ENCODE measurements around the gene HNRNPA1L2. TPM values are rescaled to one million over a fixed set of nuclear protein-coding genes. Genes with fewer than 3 reads are reported as not detected.
"Not testable (repeated sequence)": the region's sequence is repeated elsewhere in the genome, so short reads cannot be mapped to it uniquely, and the experiment has no call there.

Gene HNRNPA1L2
- polyA plus RNA-seq, 3 donors: 0.79 to 6.8 (median 1.5) TPM

DNA sequence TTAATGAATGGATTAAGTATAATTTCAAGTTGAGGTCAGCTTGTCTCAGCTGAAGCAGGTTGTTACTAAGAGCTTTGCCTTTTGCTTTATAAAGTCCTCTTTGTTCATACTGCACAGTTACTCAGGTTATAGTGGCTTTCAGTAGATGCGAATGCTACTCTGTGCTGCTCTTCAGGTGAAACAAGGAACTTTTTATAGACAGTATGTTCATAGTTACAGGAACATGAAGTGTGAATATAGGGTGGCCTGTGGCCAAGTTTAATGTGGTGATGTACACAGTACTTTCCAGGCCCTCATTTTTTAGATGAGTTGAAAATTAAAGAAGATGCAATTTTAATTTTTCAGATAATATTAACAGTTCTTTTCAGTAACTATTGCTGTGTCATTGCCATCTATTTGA is 31.2 kb downstream of the HNRNPA1L2 start:
- Histone ChIP-seq H3K79me2 (ENCODE audit: insufficient read depth, low read length) (no peaks in the 10 kb centered on the region), H4K20me1 (ENCODE audit: insufficient read depth, low read length) (peaks cover 12% of the 10 kb centered on the region), H3K36me3 (replicated peaks in 1 of 2; ENCODE audit: control insufficient read depth in 1 of 2, insufficient read depth in 2 of 2, low read length in 2 of 2) (peaks cover 67 to 98% of the 10 kb centered on the region in 2 donors), H3K4me1 (ENCODE audit: control insufficient read depth in 1 of 2, insufficient read depth in 2 of 2, low read length in 2 of 2) (no peaks in the 10 kb centered on the region), H3K9ac (ENCODE audit: insufficient read depth, low read length, poor library complexity, severe bottlenecking) (no peak overlapping the region), H3K9me3 (replicated peaks in 1 of 2; ENCODE audit: control insufficient read depth in 1 of 2, insufficient read depth in 1 of 2, low read length in 2 of 2) (no peaks in the 10 kb centered on the region), H3K27me3 (ENCODE audit: control insufficient read depth in 2 of 2, insufficient read depth in 2 of 2, low read length in 2 of 2) (no peaks in the 10 kb centered on the region), H2AFZ (ENCODE audit: insufficient read depth, low read depth, low read length, poor library complexity, severe bottlenecking) (no peak overlapping the region), H3K27ac (ENCODE audit: low read depth in 1 of 2, low read length in 2 of 2) (no peak overlapping the region), H3K4me3 (replicated peaks in 1 of 3; ENCODE audit: low read depth in 2 of 3, low read length in 3 of 3) (no peak overlapping the region), H3K4me2 (replicated peaks; ENCODE audit: extremely low read depth, low read length, poor library complexity, severe bottlenecking) (no peak overlapping the region)
- H3K4me3 Mint-ChIP-seq: no peak overlapping the region
- intact Hi-C loops (cut with micrococcal nuclease): no loop called here
- H3K27ac Mint-ChIP-seq: no peak overlapping the region
- no peak for DNase-seq
- WGBS (ENCODE audit: insufficient coverage): no CpG with 5 or more reads among the region's 1 CpG
- H3K4me1 Mint-ChIP-seq: no peaks in the 10 kb centered on the region
- peaks cover 64 to 73% of the 10 kb centered on the region in 2 donors for H3K36me3 Mint-ChIP-seq
- TF ChIP-seq, protein P1, sequence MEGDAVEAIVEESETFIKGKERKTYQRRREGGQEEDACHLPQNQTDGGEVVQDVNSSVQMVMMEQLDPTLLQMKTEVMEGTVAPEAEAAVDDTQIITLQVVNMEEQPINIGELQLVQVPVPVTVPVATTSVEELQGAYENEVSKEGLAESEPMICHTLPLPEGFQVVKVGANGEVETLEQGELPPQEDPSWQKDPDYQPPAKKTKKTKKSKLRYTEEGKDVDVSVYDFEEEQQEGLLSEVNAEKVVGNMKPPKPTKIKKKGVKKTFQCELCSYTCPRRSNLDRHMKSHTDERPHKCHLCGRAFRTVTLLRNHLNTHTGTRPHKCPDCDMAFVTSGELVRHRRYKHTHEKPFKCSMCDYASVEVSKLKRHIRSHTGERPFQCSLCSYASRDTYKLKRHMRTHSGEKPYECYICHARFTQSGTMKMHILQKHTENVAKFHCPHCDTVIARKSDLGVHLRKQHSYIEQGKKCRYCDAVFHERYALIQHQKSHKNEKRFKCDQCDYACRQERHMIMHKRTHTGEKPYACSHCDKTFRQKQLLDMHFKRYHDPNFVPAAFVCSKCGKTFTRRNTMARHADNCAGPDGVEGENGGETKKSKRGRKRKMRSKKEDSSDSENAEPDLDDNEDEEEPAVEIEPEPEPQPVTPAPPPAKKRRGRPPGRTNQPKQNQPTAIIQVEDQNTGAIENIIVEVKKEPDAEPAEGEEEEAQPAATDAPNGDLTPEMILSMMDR (IDR thresholded peaks at IDR 0.05): no peak
- no peaks in the 10 kb centered on the region for H3K9me3 Mint-ChIP-seq
- H3K27me3 Mint-ChIP-seq (ENCODE audit: low read depth in 3 of 3): no peaks in the 10 kb centered on the region

DNA sequence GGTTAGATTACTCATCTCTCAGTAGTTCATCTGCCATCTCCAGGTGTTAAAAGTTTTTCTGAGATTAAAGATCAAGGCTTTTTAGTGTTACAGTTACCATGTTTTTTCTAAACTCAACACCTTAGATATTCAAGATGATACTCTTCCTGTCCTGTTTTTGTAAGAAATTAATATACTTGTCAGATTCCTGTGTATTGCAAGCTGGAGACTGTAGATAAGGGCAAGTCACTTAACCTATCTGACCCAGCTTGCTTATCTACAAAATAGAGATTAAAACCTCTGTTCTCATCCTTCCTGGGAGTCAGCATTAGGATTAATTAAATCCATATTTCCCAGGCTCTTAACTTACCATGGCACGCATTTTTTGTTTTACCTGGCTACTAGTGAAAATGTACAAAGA is 35.6 kb downstream of the HNRNPA1L2 start:
- no CpG with 5 or more reads among the region's 1 CpG for WGBS (ENCODE audit: insufficient coverage)
- H2AFZ ChIP-seq (ENCODE audit: insufficient read depth, low read depth, low read length, poor library complexity, severe bottlenecking): no peak overlapping the region
- H3K27me3 ChIP-seq (ENCODE audit: control insufficient read depth in 2 of 2, insufficient read depth in 2 of 2, low read length in 2 of 2): no peaks in the 10 kb centered on the region
- DNase-seq: no peak
- no peaks in the 10 kb centered on the region for H3K27me3 Mint-ChIP-seq (ENCODE audit: low read depth in 3 of 3)
- H3K4me1 Mint-ChIP-seq: no peaks in the 10 kb centered on the region
- H3K4me2 ChIP-seq (replicated peaks; ENCODE audit: extremely low read depth, low read length, poor library complexity, severe bottlenecking): no peak overlapping the region
- H4K20me1 ChIP-seq (ENCODE audit: insufficient read depth, low read length): peaks cover 12% of the 10 kb centered on the region
- intact Hi-C loops (cut with micrococcal nuclease): no loop called here
- H3K27ac Mint-ChIP-seq: no peak overlapping the region
- H3K79me2 ChIP-seq (ENCODE audit: insufficient read depth, low read length): no peaks in the 10 kb centered on the region
- peaks cover 66 to 88% of the 10 kb centered on the region in 2 donors for H3K36me3 Mint-ChIP-seq
- TF ChIP-seq, protein P1 (IDR thresholded peaks at IDR 0.05): no peak
- H3K4me1 ChIP-seq (ENCODE audit: control insufficient read depth in 1 of 2, insufficient read depth in 2 of 2, low read length in 2 of 2): no peaks in the 10 kb centered on the region
- no peak overlapping the region for H3K9ac ChIP-seq (ENCODE audit: insufficient read depth, low read length, poor library complexity, severe bottlenecking)
- H3K9me3 ChIP-seq (replicated peaks in 1 of 2; ENCODE audit: control insufficient read depth in 1 of 2, insufficient read depth in 1 of 2, low read length in 2 of 2): no peaks in the 10 kb centered on the region
- no peak overlapping the region for H3K4me3 Mint-ChIP-seq
- no peak overlapping the region for H3K4me3 ChIP-seq (replicated peaks in 1 of 3; ENCODE audit: low read depth in 2 of 3, low read length in 3 of 3)
- H3K9me3 Mint-ChIP-seq: no peaks in the 10 kb centered on the region
- H3K27ac ChIP-seq (ENCODE audit: low read depth in 1 of 2, low read length in 2 of 2): no peak overlapping the region
- peaks cover 81 to 97% of the 10 kb centered on the region in 2 donors for H3K36me3 ChIP-seq (replicated peaks in 1 of 2; ENCODE audit: control insufficient read depth in 1 of 2, insufficient read depth in 2 of 2, low read length in 2 of 2)

DNA sequence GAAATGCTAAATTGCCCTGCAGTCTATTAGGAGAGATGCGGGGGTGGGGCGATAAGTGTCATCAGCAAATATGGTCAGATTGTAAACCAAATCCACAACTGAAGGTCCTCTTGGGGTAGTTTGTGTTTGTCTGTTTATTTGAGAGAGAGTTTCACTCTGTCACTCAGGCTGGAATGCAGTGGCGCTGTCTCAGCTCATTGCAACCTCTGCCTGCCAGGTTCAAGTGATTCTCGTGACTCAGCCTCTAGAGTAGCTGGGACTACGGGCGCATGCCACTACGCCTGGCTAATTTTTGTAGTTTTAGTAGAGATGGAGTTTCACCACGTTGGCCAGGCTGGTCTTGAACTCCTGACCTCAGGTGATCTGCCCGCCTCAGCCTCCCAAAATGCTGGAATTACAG is 43.6 kb downstream of the HNRNPA1L2 start:
- H3K27ac ChIP-seq (ENCODE audit: low read depth in 1 of 2, low read length in 2 of 2); H3K4me3 ChIP-seq (replicated peaks in 1 of 3; ENCODE audit: low read depth in 2 of 3, low read length in 3 of 3); H3K27me3 Mint-ChIP-seq (ENCODE audit: low read depth in 3 of 3); H3K4me1 ChIP-seq (ENCODE audit: control insufficient read depth in 1 of 2, insufficient read depth in 2 of 2, low read length in 2 of 2); H3K4me1 Mint-ChIP-seq; H3K9me3 ChIP-seq (replicated peaks in 1 of 2; ENCODE audit: control insufficient read depth in 1 of 2, insufficient read depth in 1 of 2, low read length in 2 of 2); intact Hi-C loops (cut with micrococcal nuclease); H3K9me3 Mint-ChIP-seq; H3K4me3 Mint-ChIP-seq; H4K20me1 ChIP-seq (ENCODE audit: insufficient read depth, low read length); H3K9ac ChIP-seq (ENCODE audit: insufficient read depth, low read length, poor library complexity, severe bottlenecking); H3K79me2 ChIP-seq (ENCODE audit: insufficient read depth, low read length); H3K27ac Mint-ChIP-seq; H3K27me3 ChIP-seq (ENCODE audit: control insufficient read depth in 2 of 2, insufficient read depth in 2 of 2, low read length in 2 of 2); H2AFZ ChIP-seq (ENCODE audit: insufficient read depth, low read depth, low read length, poor library complexity, severe bottlenecking); H3K4me2 ChIP-seq (replicated peaks; ENCODE audit: extremely low read depth, low read length, poor library complexity, severe bottlenecking); DNase-seq: not testable (repeated sequence)
- 100% methylated on average over 6 of the region's 9 CpGs for WGBS (ENCODE audit: insufficient coverage)
- peaks cover 67 to 91% of the 10 kb centered on the region in 2 donors for H3K36me3 ChIP-seq (replicated peaks in 1 of 2; ENCODE audit: control insufficient read depth in 1 of 2, insufficient read depth in 2 of 2, low read length in 2 of 2)
- H3K36me3 Mint-ChIP-seq: peaks cover 66 to 87% of the 10 kb centered on the region in 2 donors
